ENCODE measurements around the gene RPL39L.

- TF ChIP-seq SUZ12 (IDR thresholded peaks at IDR 0.05; ENCODE audit: extremely low read depth, insufficient read depth, insufficient read length): no peak
- no peak for TF ChIP-seq YY1 (IDR thresholded peaks at IDR 0.05; ENCODE audit: insufficient read depth, insufficient read length)
Measured at GRCh38 chr3:187074846-187075245, 64.5 kb downstream of the RPL39L start.
